Measurements from ENCODE around the gene ARHGAP1.

DNA sequence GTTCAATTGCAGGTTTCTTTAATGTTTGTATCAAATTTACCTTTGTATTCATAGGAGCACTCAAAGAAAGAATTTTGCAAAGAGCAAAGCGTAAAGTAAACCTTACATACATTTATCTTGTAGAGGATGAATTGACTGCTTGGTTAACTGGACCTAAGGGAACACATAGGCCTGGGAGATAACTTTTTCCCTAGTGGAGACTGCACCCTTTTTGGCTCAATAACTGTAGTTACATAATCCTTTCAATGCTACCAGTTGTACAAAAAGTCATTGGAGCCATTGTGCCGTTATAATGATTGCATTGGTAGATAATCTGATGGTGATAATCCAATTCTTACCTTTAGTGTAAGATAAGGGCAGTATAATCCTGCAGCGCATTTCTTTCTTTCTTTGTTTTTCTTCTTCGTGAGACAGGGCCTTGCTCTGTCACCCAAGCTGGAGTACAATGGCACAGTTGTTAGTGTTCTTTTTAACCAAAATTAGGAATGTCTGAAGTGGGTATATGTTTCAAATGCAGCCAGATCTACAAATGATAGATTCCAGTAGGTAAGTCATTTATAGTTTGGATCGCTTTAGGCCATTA lies 64.8 kb downstream of the ARHGAP1 start:
- TF ChIP-seq, protein P1, sequence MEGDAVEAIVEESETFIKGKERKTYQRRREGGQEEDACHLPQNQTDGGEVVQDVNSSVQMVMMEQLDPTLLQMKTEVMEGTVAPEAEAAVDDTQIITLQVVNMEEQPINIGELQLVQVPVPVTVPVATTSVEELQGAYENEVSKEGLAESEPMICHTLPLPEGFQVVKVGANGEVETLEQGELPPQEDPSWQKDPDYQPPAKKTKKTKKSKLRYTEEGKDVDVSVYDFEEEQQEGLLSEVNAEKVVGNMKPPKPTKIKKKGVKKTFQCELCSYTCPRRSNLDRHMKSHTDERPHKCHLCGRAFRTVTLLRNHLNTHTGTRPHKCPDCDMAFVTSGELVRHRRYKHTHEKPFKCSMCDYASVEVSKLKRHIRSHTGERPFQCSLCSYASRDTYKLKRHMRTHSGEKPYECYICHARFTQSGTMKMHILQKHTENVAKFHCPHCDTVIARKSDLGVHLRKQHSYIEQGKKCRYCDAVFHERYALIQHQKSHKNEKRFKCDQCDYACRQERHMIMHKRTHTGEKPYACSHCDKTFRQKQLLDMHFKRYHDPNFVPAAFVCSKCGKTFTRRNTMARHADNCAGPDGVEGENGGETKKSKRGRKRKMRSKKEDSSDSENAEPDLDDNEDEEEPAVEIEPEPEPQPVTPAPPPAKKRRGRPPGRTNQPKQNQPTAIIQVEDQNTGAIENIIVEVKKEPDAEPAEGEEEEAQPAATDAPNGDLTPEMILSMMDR (IDR thresholded peaks at IDR 0.05) = no peak
- no peak for TF ChIP-seq POLR2A (IDR thresholded peaks at IDR 0.05)
